HG03558 (cell line): ENCODE results near the gene SIGMAR1.
A peak's percentile ranks its signal among the peaks of the same experiment; 100 is the strongest.

ENCODE experiments used
- ATAC-seq: cut with Tn5 transposase; IDR thresholded peaks from one replicate; pipeline ENCODE4 v1.9.1; 2021; ENCODE audit warnings: moderate number of reproducible peaks; ENCODE audit not compliant: unreplicated experiment; ENCODE audit errors: extremely low read depth

SIGMAR1 gene

DNA sequence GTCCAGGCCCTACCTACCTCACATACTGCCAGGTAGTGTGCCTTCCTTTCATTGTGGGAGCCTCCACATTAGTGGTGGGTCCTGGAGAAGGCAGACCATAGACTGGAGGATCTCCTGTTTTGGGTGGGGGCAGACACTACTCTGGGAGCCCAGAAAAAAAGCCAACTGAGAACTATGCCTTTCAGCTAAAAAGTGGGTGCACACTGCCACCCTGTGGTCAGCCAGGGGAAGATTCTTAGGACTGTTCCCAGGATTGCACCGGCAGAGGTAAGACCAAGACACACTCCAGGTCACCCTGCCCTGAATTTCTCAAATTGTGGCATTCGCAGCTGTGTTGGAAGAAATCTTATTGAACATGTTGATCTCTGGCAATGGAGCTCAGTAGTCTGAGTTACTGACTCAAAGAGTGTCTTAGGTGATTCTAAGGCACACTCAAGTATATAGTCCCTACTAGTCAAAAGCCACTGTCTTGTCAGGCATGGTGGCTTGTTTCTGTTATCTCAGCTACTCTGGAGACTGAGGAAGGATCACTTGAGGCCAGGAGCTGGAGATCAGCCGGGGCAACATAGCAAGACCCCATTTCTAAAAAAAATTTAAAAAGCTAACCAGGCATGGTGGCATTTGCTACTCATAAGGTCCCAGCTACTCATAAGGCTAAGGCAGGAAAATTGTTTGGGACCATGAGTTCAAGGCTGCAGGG is 3.6 kb downstream of the SIGMAR1 start:
- no peak for ATAC-seq

- no peak for ATAC-seq
Observed at GRCh38 chr9:34633166-34633565, 4.4 kb downstream of the SIGMAR1 start.

DNA sequence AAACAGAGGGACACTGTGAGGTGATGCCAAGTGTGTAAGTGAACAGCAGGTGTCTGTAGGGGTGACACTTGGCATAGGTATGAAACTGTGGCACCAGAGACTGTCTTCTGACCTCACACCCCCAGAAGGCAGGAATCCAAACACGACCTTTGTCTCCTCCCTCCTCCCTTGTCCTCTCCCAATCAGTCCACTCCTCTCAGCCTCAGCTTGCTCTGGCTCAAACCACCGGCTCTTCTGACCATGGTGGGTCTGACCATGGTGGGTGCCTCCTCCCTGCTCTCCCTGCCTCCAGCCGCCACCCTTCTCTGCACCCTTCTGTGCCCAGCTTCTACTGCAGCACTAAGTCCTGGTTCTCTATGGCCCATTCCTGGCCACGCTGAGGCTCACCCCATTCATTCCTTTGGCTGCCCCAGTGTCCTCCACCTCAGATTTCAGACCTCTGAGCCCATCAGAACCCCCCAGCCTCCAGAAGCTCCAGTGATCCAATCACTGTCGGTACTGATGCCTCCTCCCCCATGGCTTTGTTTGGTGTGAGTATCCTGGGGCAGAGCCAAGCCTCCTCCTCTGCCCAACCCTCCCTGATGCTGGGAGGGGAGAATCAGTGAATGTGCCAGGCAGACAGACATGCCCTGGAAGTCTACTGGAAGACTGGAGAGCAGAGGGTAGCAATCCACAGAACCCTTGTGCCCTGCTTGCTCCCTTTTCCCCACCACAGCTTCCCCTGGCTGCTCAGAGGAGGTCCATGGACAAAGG is 7.0 kb downstream of the SIGMAR1 start:
- ATAC-seq: no peak

DNA sequence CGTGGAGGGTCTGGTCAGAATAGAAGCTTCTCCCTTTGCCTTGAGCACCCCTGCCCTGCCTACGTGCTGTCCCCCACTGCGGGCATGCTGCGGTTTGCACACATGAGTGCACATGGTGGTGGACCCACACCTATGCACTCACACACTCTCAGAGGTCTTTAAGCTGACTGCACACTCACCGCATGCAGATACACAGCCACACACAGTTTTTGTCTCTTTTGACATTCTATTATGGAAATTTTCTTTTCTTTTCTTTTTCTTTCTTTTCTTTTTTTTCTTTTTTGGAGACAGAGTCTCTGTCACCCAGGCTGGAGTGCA is 8.1 kb downstream of the SIGMAR1 start:
- no peak for ATAC-seq

DNA sequence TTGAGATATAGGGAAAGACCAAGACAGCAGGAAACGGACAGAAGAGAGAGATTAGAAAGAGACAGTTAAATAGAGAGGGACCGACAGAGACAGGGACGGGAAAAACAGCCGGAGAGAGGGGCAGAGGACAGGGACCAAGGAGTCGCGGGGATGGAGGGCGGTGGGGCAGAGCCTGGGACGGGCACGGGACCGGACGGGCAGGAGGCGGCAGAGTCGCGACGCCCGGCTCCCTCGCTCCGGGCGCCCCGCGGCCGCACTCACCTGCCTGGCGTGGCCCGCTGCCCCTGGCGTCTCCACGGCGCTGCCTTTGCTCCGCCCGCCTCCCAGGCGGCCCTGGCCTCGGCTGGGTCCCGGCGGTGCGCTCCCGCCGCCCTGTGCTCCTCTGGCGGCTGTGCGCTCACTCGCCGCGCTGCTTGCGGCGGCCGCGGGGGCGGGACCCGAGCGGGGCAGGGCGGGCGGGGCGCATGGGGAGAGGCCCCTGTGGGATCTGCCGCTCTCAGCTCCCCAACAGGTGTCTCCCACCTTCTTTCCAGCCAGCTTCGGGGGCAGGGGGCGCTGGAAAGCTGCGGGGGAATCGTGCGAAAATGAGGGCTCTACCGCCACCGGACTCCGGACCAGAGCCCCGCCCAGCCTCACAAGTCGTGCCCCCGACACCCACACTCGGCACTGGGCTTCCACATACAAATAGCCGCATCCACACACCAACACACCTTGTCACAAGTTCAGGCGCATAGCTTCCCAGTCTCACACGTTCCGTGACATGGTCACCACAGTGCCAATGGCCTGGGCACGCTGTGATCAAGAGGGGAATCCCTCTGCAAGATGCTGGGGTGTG is 8.7 kb downstream of the SIGMAR1 start, which contains the start of gene ARID3C:
Gene ARID3C, minus strand, starts transcription at position 411 of the 835 bp plus-strand sequence. CDS start 1,052 bp downstream, outside the sequence.
- no peak for ATAC-seq

DNA sequence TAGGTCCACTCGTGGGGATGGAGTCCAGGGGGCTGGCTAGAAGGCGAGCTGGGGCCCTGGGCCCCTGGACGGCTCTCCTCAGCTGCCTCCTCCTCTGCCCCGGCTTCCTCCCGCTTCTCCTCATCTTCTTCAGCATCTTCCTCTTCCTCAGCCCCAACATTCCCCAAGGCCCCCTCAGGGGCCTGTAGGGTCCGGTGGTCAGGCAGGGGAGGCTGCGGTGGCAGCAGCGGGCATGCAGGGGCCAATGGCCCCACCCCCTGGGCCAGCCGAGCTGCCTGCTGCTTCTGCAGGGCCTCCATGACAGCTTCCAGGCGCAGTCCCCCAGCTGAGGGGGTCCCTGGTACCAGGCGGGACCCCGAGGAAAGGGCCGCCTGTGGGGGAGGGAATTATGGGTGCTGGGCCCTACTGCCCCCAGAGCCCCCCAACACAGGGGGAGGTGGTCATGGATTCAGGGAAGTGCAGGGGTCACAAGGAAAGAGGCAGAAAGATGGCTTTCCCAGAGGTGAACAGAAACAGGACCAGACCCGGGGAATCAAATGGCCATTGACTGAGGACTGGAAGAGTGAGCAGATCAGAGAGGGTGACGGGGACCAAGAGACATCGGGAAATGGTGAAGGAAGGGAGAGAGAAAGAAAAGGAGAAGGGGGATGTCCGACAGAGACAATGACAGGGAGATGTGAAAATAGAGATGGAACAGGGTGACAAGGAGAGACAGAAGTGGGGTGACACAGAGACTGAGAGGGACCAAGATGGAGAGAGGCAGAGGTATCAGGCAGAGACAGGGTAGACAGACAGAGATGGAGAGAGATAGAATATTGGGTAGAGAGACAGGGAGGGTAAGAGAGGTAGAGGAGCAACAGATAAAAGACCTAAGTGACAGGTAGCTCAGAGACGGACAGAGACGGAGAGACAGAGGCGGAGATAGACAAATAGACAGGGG is 9.6 kb downstream of the SIGMAR1 start:
- no peak for ATAC-seq

DNA sequence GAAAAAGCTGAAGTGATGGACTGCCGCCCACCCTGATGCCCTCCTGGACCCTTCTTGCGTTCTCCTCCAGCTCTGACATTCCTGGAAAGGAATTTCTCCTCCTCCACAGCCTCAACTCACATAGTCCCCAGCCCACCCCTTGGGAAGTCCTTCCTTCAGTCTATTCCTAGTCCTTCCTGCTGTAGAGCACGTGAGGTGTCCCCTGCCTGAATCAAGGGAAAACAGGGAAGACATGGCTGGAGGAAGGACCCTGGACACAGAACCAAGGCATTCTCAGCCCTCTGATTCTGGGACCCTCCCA is 12.5 kb downstream of the SIGMAR1 start:
- ATAC-seq: no peak

GRCh38 chr9:34624475-34625185 is 13.0 kb downstream of the SIGMAR1 start:
- no peak for ATAC-seq

GRCh38 chr9:34623374-34624235 is 14.0 kb downstream of the SIGMAR1 start:
- ATAC-seq: no peak

- ATAC-seq: peak; percentile 88
Observed at GRCh38 chr9:34620061-34620994, 17.3 kb downstream of the SIGMAR1 start, which contains the start of gene DCTN3. TSS of gene DCTN3 (minus strand) at chr9:34620495. CDS start at chr9:34620464, 31 bp downstream.

- ATAC-seq: no peak
Observed at GRCh38 chr9:34615132-34615531, 22.5 kb downstream of the SIGMAR1 start.

DNA sequence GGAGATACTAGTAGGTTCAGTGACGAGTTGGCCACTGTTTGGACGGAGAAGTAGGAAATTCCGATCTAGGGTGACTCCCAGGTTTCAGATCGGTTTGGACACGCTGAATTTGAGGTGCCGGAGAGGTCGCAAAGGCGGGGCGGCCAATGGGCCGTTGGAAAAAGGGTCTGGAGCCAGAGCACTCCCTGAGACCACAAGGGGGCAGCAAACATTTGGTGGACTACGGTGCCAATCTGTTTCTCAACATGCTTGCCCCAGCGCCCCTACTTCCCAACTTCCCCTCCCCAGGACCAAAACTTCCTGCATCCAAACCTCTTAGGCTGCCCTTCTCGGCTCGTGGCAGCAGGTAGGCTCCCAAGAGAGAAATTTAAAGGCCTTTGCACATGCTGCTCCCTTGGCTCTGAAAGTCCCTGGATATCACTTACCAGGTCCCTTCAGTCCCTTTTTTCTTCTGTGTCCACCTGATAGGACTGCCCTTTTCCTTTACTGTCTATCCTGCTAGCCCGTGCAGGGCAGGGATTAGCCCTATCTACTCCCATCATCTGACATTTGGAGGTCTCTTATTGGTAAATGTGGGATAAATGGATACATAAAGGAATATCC is 24.7 kb downstream of the SIGMAR1 start:
- no peak for ATAC-seq

DNA sequence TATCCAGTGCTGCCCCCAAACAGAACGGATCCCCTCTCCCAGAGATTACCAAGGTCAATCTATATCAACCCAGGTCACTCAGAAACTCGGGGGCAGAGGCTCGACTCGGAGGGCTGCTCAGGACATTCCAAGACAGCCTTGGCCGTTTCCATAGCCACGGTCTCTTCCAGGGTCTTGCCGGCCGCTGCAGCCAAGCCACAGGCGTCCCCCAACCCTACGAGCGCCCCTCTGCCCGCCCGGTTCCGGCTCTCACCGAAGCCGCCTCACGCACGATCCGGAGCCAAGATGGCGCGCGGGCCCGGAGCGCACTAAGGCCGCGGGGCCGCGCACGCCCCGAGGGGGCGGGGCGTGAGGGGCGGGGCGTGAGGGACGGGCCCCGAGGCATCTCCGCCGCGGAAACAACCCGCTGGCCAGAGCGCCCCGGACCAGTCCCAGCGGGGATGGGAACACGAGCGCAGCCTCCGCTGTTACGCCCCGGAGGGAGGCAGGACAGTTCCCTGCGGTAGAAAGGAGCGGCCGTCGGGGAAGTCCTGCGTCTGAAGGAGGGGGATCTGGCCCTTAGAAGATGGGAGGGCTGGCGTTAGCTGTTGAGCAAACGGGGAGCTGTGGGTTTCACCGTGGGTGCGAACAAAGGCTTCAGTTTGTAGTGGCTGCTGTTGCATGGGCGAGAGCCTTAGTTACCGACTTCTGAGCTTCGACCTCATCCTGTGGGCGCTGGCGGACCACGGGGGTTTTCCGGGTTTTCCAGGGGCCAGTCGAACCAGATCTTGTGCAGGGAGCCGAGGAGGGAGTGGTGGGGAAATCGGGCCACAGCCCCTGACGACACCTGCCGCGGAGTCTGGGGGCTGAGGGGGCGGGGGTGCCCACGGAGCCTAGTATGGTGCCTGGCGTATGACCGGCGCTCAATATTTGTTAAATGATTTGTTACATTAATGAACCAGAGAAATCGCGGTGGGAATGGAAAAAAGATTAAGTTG is 25.5 kb downstream of the SIGMAR1 start, which contains the start of gene RPP25L:
Gene RPP25L, minus strand, starts transcription at position 287 of the 977 bp plus-strand sequence. CDS start 801 bp downstream, outside the sequence.
- no peak for ATAC-seq

DNA sequence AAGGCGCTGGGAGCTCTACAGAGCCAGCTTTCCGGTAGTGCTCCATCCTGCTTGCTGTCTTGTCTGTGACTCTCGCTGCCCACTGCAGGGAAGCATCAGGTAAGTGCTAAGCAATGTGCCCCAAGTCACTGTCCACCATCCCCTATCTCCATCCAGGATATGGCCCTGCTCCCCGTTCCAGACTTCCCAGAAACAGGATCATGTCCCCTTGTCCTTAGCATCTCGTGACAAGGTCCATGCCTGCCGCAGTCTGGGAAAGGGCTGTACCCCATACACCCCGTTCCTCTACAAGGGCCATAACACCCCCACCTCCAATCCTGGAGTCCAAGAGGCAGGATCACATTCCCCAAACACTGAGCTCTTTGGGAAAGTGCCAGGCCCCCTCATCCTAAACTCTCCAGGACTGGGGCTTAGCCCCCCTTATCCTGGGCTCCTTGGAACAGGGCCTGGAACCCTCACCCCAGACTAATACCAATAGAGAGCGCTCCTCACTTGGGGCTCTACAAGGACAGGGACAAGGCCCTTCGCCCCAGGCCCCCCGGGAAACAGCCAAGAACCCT is 26.3 kb downstream of the SIGMAR1 start:
- no peak for ATAC-seq

- no peak for ATAC-seq
Observed at GRCh38 chr9:34610434-34611206, 27.0 kb downstream of the SIGMAR1 start.
